OCI-LY7 (cell line): Measurements from ENCODE around the gene NAGS.

Experiments used
- CTCF ChIP-seq: fragments of 200-600 bp; sonication (generic); conservative IDR thresholded peaks from 2 replicates; pipeline ENCODE4 v1.5.1; 2014; ENCODE audit warnings: mild to moderate bottlenecking, antibody characterized with exemption, low read length, moderate library complexity, mixed read lengths
- EZH2phosphoT487 ChIP-seq: fragments of 200-600 bp; sonication (generic); IDR thresholded peaks from 2 replicates; pipeline ENCODE4 v1.6.1; 2018; ENCODE audit warnings: low read depth, borderline replicate concordance, mild to moderate bottlenecking, mixed run types, antibody characterized with exemption, low read length, moderate library complexity, mixed read lengths

- TF ChIP-seq CTCF = no peak
- TF ChIP-seq EZH2phosphoT487 = no peak
These were observed 3.2 kb downstream of the NAGS start for GRCh38 chr17:44007346-44008204.
